NCI-H510A treated with DMSO at 0.1 percent for 48 hours (cell line): ENCODE results near the gene RUFY1.
"Not testable (repeated sequence)": the region's sequence is repeated elsewhere in the genome, so short reads cannot be mapped to it uniquely, and the experiment has no call there.

Source experiments
- DNase-seq: peaks from one replicate; lab custom pipeline; 2025; lab: John Stamatoyannopoulos, UW

Gene RUFY1

GRCh38 chr5:179542170-179542569 lies 8.2 kb upstream of the RUFY1 start:
- DNase-seq, result no peak

GRCh38 chr5:179543275-179543674 lies 7.1 kb upstream of the RUFY1 start:
- DNase-seq, result not testable (repeated sequence)

- DNase-seq, result no peak
Measured at GRCh38 chr5:179553006-179553405, 2.7 kb downstream of the RUFY1 start.

- no peak for DNase-seq
Measured at GRCh38 chr5:179553875-179554274, 3.5 kb downstream of the RUFY1 start.

GRCh38 chr5:179554981-179555380 lies 4.6 kb downstream of the RUFY1 start:
- no peak for DNase-seq

- DNase-seq, result not testable (repeated sequence)
Measured at GRCh38 chr5:179558261-179558799, 8.0 kb downstream of the RUFY1 start.

GRCh38 chr5:179558932-179559283 lies 8.6 kb downstream of the RUFY1 start:
- peak; percentile 53 for DNase-seq

GRCh38 chr5:179559284-179560252 lies 9.2 kb downstream of the RUFY1 start:
- peak; percentile 93 for DNase-seq

- DNase-seq, result no peak
Measured at GRCh38 chr5:179564526-179564925, 14.2 kb downstream of the RUFY1 start.

GRCh38 chr5:179568721-179569120 lies 18.4 kb downstream of the RUFY1 start:
- no peak for DNase-seq

- no peak for DNase-seq
Measured at GRCh38 chr5:179572386-179572785, 22.0 kb downstream of the RUFY1 start.

GRCh38 chr5:179577286-179577960 lies 27.1 kb downstream of the RUFY1 start:
- no peak for DNase-seq

GRCh38 chr5:179585941-179586401 lies 35.6 kb downstream of the RUFY1 start:
- no peak for DNase-seq

- DNase-seq, result no peak
Measured at GRCh38 chr5:179588166-179588565, 37.8 kb downstream of the RUFY1 start.

- DNase-seq, result no peak
Measured at GRCh38 chr5:179595916-179596315, 45.6 kb downstream of the RUFY1 start.

- DNase-seq, result peak; percentile 60
Measured at GRCh38 chr5:179596421-179596820, 46.1 kb downstream of the RUFY1 start.

- no peak for DNase-seq
Measured at GRCh38 chr5:179599100-179599499, 48.7 kb downstream of the RUFY1 start.

GRCh38 chr5:179599566-179599965 lies 49.2 kb downstream of the RUFY1 start:
- no peak for DNase-seq

GRCh38 chr5:179599973-179600372 lies 49.6 kb downstream of the RUFY1 start:
- DNase-seq, result no peak

- no peak for DNase-seq
Measured at GRCh38 chr5:179601871-179602625, 51.7 kb downstream of the RUFY1 start.

- no peak for DNase-seq
Measured at GRCh38 chr5:179603308-179603707, 53.0 kb downstream of the RUFY1 start.
